ACHN (cell line): ENCODE results near the gene GPSM3.
"Not testable (repeated sequence)": the region's sequence is repeated elsewhere in the genome, so short reads cannot be mapped to it uniquely, and the experiment has no call there.

Experiments used
- DNase-seq: peaks from one replicate; pipeline ENCODE4 v3.0.0-alpha.2; 2015
- in situ Hi-C: cut with HindIII; loops from 2 replicates; pipeline ENCODE4 v1.10.0; 2017; ENCODE audit warnings: low sequenced_read_pairs, low pct_ligation_motif_present, low pct_unique_long_range_greater_than_20kb

The GPSM3 gene

GRCh38 chr6:32192608-32193039 is at the start of gene GPSM3:
GPSM3 (minus strand) TSS chr6:32192643; CDS start chr6:32192513, 130 bp downstream.
- no peak for DNase-seq
- in situ Hi-C loops: no loop called here

GRCh38 chr6:32240686-32241085 is 48.2 kb upstream of the GPSM3 start:
- in situ Hi-C loops: no loop called here
- DNase-seq: no peak

GRCh38 chr6:32239462-32239861 is 47.0 kb upstream of the GPSM3 start:
- no peak for DNase-seq
- in situ Hi-C loops: no loop called here

GRCh38 chr6:32234934-32235333 is 42.5 kb upstream of the GPSM3 start:
- DNase-seq: no peak
- in situ Hi-C loops: no loop called here

- no peak for DNase-seq
- in situ Hi-C loops: no loop called here
These were observed 34.0 kb upstream of the GPSM3 start for GRCh38 chr6:32226434-32226833.

GRCh38 chr6:32224696-32225095 is 32.3 kb upstream of the GPSM3 start:
- in situ Hi-C loops: no loop called here
- no peak for DNase-seq

- no peak for DNase-seq
- in situ Hi-C loops: no loop called here
These were observed 31.1 kb upstream of the GPSM3 start, which contains the start of gene NOTCH4 for GRCh38 chr6:32223258-32224235. NOTCH4 (minus strand) TSS chr6:32224067; CDS start chr6:32223928, 139 bp downstream.

GRCh38 chr6:32222333-32223230 is 30.1 kb upstream of the GPSM3 start:
- no peak for DNase-seq
- in situ Hi-C loops: no loop called here

GRCh38 chr6:32220021-32220420 is 27.6 kb upstream of the GPSM3 start:
- in situ Hi-C loops: no loop called here
- DNase-seq: no peak

GRCh38 chr6:32218167-32218566 is 25.7 kb upstream of the GPSM3 start:
- no peak for DNase-seq
- in situ Hi-C loops: no loop called here

- DNase-seq: no peak
- in situ Hi-C loops: no loop called here
These were observed 24.6 kb upstream of the GPSM3 start for GRCh38 chr6:32216998-32217397.

- DNase-seq: no peak
- in situ Hi-C loops: no loop called here
These were observed 23.8 kb upstream of the GPSM3 start for GRCh38 chr6:32216285-32216684.

- in situ Hi-C loops: no loop called here
- no peak for DNase-seq
These were observed 23.2 kb upstream of the GPSM3 start for GRCh38 chr6:32215617-32216016.

GRCh38 chr6:32214126-32214525 is 21.7 kb upstream of the GPSM3 start:
- in situ Hi-C loops: no loop called here

GRCh38 chr6:32213649-32214048 is 21.2 kb upstream of the GPSM3 start:
- no peak for DNase-seq
- in situ Hi-C loops: no loop called here

More at GRCh38 chr6:32214126-32214525, 21.7 kb upstream of the GPSM3 start:
- DNase-seq: no peak

- no peak for DNase-seq
- in situ Hi-C loops: no loop called here
These were observed 19.8 kb upstream of the GPSM3 start for GRCh38 chr6:32212076-32212760.

GRCh38 chr6:32211432-32211831 is 19.0 kb upstream of the GPSM3 start:
- DNase-seq, in situ Hi-C loops: not testable (repeated sequence)

GRCh38 chr6:32210191-32210601 is 17.8 kb upstream of the GPSM3 start:
- in situ Hi-C loops: no loop called here
- DNase-seq: no peak
